ENCODE results near the gene EIF4EBP3.

Gene EIF4EBP3

GRCh38 chr5:140557136-140557805, 9.8 kb downstream of the EIF4EBP3 start, which contains the start of gene SRA1:
Gene SRA1 (minus strand): TSS chr5:140557473. CDS start chr5:140557452, 21 bp downstream.
- peak; percentile 91 to 93 for DNase-seq

GRCh38 chr5:140557965-140558364, 10.5 kb downstream of the EIF4EBP3 start:
- no peak for DNase-seq

GRCh38 chr5:140558542-140558941, 11.1 kb downstream of the EIF4EBP3 start:
- DNase-seq, result no peak

- no peak for DNase-seq
These were observed 12.8 kb downstream of the EIF4EBP3 start for GRCh38 chr5:140560227-140560626.

- no peak for DNase-seq
These were observed 14.5 kb downstream of the EIF4EBP3 start for GRCh38 chr5:140561753-140562523.

- no peak for DNase-seq
These were observed 16.1 kb downstream of the EIF4EBP3 start for GRCh38 chr5:140563596-140563995.

- DNase-seq, result peak; percentile 94 to 95
These were observed 16.9 kb downstream of the EIF4EBP3 start, which contains the start of the genes APBB3 and SLC35A4 for GRCh38 chr5:140564196-140565023. Gene APBB3 (minus strand): TSS chr5:140564598. CDS start chr5:140564245, 353 bp downstream. Gene SLC35A4 (plus strand): TSS chr5:140564828. CDS start chr5:140567170, 2,342 bp downstream.

GRCh38 chr5:140565024-140565779, 17.7 kb downstream of the EIF4EBP3 start:
- DNase-seq, result no peak

GRCh38 chr5:140565780-140566095, 18.3 kb downstream of the EIF4EBP3 start:
- DNase-seq, result peak in 1 of 2 experiments; percentile 15

GRCh38 chr5:140566665-140567064, 19.2 kb downstream of the EIF4EBP3 start:
- DNase-seq, result peak in 1 of 2 experiments; percentile 1

- peak in 1 of 2 experiments; percentile 13 for DNase-seq
These were observed 19.8 kb downstream of the EIF4EBP3 start for GRCh38 chr5:140567136-140567818.

- DNase-seq, result no peak
These were observed 20.4 kb downstream of the EIF4EBP3 start for GRCh38 chr5:140567871-140568270.

- peak in 1 of 2 experiments; percentile 17 for DNase-seq
These were observed 21.1 kb downstream of the EIF4EBP3 start for GRCh38 chr5:140568443-140569063.

GRCh38 chr5:140569197-140569596, 21.7 kb downstream of the EIF4EBP3 start:
- peak in 1 of 2 experiments; percentile 15 for DNase-seq

- peak in 1 of 2 experiments; percentile 13 for DNase-seq
These were observed 22.6 kb downstream of the EIF4EBP3 start for GRCh38 chr5:140570058-140570457.

GRCh38 chr5:140570488-140570887, 23.0 kb downstream of the EIF4EBP3 start:
- peak in 1 of 2 experiments; percentile 11 for DNase-seq

GRCh38 chr5:140571105-140571504, 23.6 kb downstream of the EIF4EBP3 start:
- peak in 1 of 2 experiments; percentile 7 for DNase-seq

GRCh38 chr5:140573683-140574082, 26.2 kb downstream of the EIF4EBP3 start:
- no peak for DNase-seq

- no peak for DNase-seq
These were observed 26.7 kb downstream of the EIF4EBP3 start for GRCh38 chr5:140574165-140574564.

GRCh38 chr5:140575309-140575708, 27.8 kb downstream of the EIF4EBP3 start:
- DNase-seq, result no peak

GRCh38 chr5:140576776-140577201, 29.3 kb downstream of the EIF4EBP3 start:
- no peak for DNase-seq
